Stimulated activated CD4-positive, alpha-beta T cell treated with anti-CD3 and anti-CD28 coated beads, Interleukin-15, amount 100 ng/mL, for 48 hours (primary cell): ENCODE results near the gene LRRIQ3.

Experiments used
- DNase-seq, 2 donors: peaks; one replicate each; pipeline ENCODE4 v3.0.0-alpha.2; 2020; ENCODE audit warnings: low read depth in 2 of 2

LRRIQ3 gene

GRCh38 chr1:74107394-74107793 lies 90.6 kb downstream of the LRRIQ3 start:
- no peak for DNase-seq

- DNase-seq = no peak
Observed at GRCh38 chr1:74091371-74091770, 106.6 kb downstream of the LRRIQ3 start.

GRCh38 chr1:74083128-74083527 lies 114.8 kb downstream of the LRRIQ3 start:
- no peak for DNase-seq

GRCh38 chr1:74065081-74065480 lies 132.9 kb downstream of the LRRIQ3 start:
- no peak for DNase-seq

GRCh38 chr1:74057719-74058118 lies 140.3 kb downstream of the LRRIQ3 start:
- DNase-seq = no peak

GRCh38 chr1:74053407-74053806 lies 144.6 kb downstream of the LRRIQ3 start:
- DNase-seq = no peak

GRCh38 chr1:74050386-74050785 lies 147.6 kb downstream of the LRRIQ3 start:
- no peak for DNase-seq

GRCh38 chr1:74038042-74038441 lies 159.9 kb downstream of the LRRIQ3 start:
- no peak for DNase-seq

GRCh38 chr1:74012583-74012982 lies 185.4 kb downstream of the LRRIQ3 start:
- DNase-seq = no peak

GRCh38 chr1:74011736-74012135 lies 186.2 kb downstream of the LRRIQ3 start:
- no peak for DNase-seq

GRCh38 chr1:74010206-74010605 lies 187.8 kb downstream of the LRRIQ3 start:
- no peak for DNase-seq

- DNase-seq = no peak
Observed at GRCh38 chr1:74005533-74005932, 192.4 kb downstream of the LRRIQ3 start.

GRCh38 chr1:74003806-74004205 lies 194.2 kb downstream of the LRRIQ3 start:
- DNase-seq = no peak

GRCh38 chr1:73998348-73998959 lies 199.5 kb downstream of the LRRIQ3 start:
- DNase-seq = no peak

GRCh38 chr1:73980324-73981040 lies 217.5 kb downstream of the LRRIQ3 start:
- no peak for DNase-seq

- no peak for DNase-seq
Observed at GRCh38 chr1:73979684-73980083, 218.3 kb downstream of the LRRIQ3 start.

- no peak for DNase-seq
Observed at GRCh38 chr1:73978964-73979363, 219.0 kb downstream of the LRRIQ3 start.
